HCT116 (cell line): ENCODE results near the gene CXXC5. TPM values are rescaled to one million over a fixed set of nuclear protein-coding genes. Genes with fewer than 3 reads are reported as not detected.

ENCODE experiments used
- ATAC-seq: fragments of 200-7000 bp; cut with Tn5 transposase; 2 replicates; pipeline ENCODE4 v1.9.1; 2020; ENCODE audit warnings: mild to moderate bottlenecking, moderate library complexity
- BruUV-seq: library from RNA; stranded (reverse); fragments of 400-500 nt; replicated peaks from 2 replicates; lab custom pipeline; 2021; lab: Mats Ljungman, UMichigan
- CTCF ChIA-PET: fragments of 300-600 bp; sonication (Branson Sonifier 250); formaldehyde crosslinking; loops from one replicate; lab custom pipeline; 2021; ENCODE audit warnings: antibody characterized with exemption; lab: Charles Lee
- POLR2A ChIA-PET: fragments of 300-600, 350-600 bp; sonication (Branson Sonifier 250); formaldehyde crosslinking; loops from one replicate; lab custom pipeline; 2021; ENCODE audit warnings: antibody characterized with exemption; lab: Charles Lee
- RAD21 ChIA-PET, 2 experiments: fragments of 300-600 bp; sonication (Branson Sonifier 250); formaldehyde crosslinking; loops; one replicate each; lab custom pipeline; 2023; ENCODE audit warnings: low total read pairs in 2 of 2; ENCODE audit not compliant: uncharacterized antibody in 2 of 2, unreplicated experiment in 2 of 2, low non-redundant PET in 1 of 2; lab: Charles Lee
- DNase-seq: peaks from one replicate; pipeline ENCODE4 v3.0.0-alpha.2; 2010; ENCODE audit warnings: low read depth, low spot score
- H2AFZ ChIP-seq: fragments of 200-600 bp; shearing (Covaris generic), sonication (generic); 2 replicates; pipeline ENCODE4 v1.6.1; 2017; ENCODE audit warnings: low read depth, mixed run types, mixed read lengths, antibody characterized with exemption, low read length; ENCODE audit not compliant: poor library complexity, severe bottlenecking
- H3K27ac ChIP-seq: 2 replicates; pipeline ENCODE4 v1.5.1; 2012; ENCODE audit warnings: low read depth, low read length
- H3K27me3 ChIP-seq: fragments of 200-600 bp; sonication (generic); 2 replicates; pipeline ENCODE4 v1.6.1; 2016; ENCODE audit warnings: mixed run types, low read length, mixed read lengths; ENCODE audit not compliant: insufficient read depth
- H3K36me3 ChIP-seq, 2 experiments: fragments of 200-500 bp in 1 of 2; fragments of 200-600 bp in 1 of 2; sonication (Bioruptor generic) in 1 of 2; sonication (generic) in 1 of 2; 2 replicates each; pipeline versions ENCODE4 v1.5.1 to v1.6.1; 2014 to 2016; ENCODE audit warnings: low read length in 2 of 2, inconsistent platforms in 1 of 2, mixed read lengths in 1 of 2, mixed run types in 1 of 2; ENCODE audit not compliant: insufficient read depth in 2 of 2, control insufficient read depth in 1 of 2
- H3K4me1 ChIP-seq, 2 experiments: fragments of 200-600 bp in 1 of 2; sonication (generic) in 1 of 2; 2 replicates each; pipeline versions ENCODE4 v1.5.1 to v1.6.1; 2012 to 2017; ENCODE audit warnings: low read length in 2 of 2, inconsistent platforms in 1 of 2, mild to moderate bottlenecking in 1 of 2, mixed read lengths in 1 of 2, mixed run types in 1 of 2, moderate library complexity in 1 of 2; ENCODE audit not compliant: insufficient read depth in 2 of 2, control insufficient read depth in 1 of 2
- H3K4me2 ChIP-seq: fragments of 200-600 bp; sonication (generic); 2 replicates; pipeline ENCODE4 v1.6.1; 2017; ENCODE audit warnings: mixed run types, low read length, mixed read lengths
- H3K4me3 ChIP-seq, 2 experiments: fragments of 200-600 bp in 1 of 2; sonication (generic) in 1 of 2; replicated peaks in 1 of 2; 2 replicates each; pipeline ENCODE4 v1.5.1; 2011 to 2016; ENCODE audit warnings: low read length in 2 of 2, control low read depth in 1 of 2, low read depth in 1 of 2, mild to moderate bottlenecking in 1 of 2, mixed read lengths in 1 of 2, mixed run types in 1 of 2
- H3K79me2 ChIP-seq: fragments of 200-600 bp; sonication (generic); 2 replicates; pipeline ENCODE4 v1.6.1; 2017; ENCODE audit warnings: mild to moderate bottlenecking, mixed run types, low read length, moderate library complexity, mixed read lengths; ENCODE audit not compliant: insufficient read depth
- H3K9ac ChIP-seq: fragments of 200-600 bp; sonication (generic); 2 replicates; pipeline ENCODE4 v1.6.1; 2016; ENCODE audit warnings: low read length, mixed read lengths
- H3K9me2 ChIP-seq: fragments of 200-600 bp; sonication (generic), shearing (Covaris generic); 2 replicates; pipeline ENCODE4 v1.6.1; 2017; ENCODE audit warnings: mixed run types, mild to moderate bottlenecking, moderate library complexity; ENCODE audit not compliant: insufficient read depth
- H3K9me3 ChIP-seq, 2 experiments: fragments of 200-500 bp in 1 of 2; fragments of 200-600 bp in 1 of 2; sonication (Bioruptor generic) in 1 of 2; sonication (generic) in 1 of 2; 2 replicates each; pipeline ENCODE4 v1.6.1; 2014 to 2017; ENCODE audit warnings: low read length in 2 of 2, mixed read lengths in 2 of 2, inconsistent platforms in 1 of 2, low read depth in 1 of 2, mild to moderate bottlenecking in 1 of 2, mixed run types in 1 of 2, moderate library complexity in 1 of 2; ENCODE audit not compliant: control insufficient read depth in 1 of 2, insufficient read depth in 1 of 2
- H4K20me1 ChIP-seq: fragments of 200-600 bp; sonication (generic), shearing (Covaris generic); 2 replicates; pipeline ENCODE4 v1.6.1; 2017; ENCODE audit warnings: mixed run types, mild to moderate bottlenecking, moderate library complexity; ENCODE audit not compliant: insufficient read depth
- CBX3 ChIP-seq: IDR thresholded peaks from 2 replicates; pipeline ENCODE4 v1.6.1; 2012; ENCODE audit warnings: low read depth
- CEBPB ChIP-seq: IDR thresholded peaks from 2 replicates; pipeline ENCODE4 v1.6.1; 2012; ENCODE audit warnings: low read depth
- EGR1 ChIP-seq: IDR thresholded peaks from 2 replicates; pipeline ENCODE4 v1.6.1; 2012; ENCODE audit warnings: low read depth
- ELF1 ChIP-seq: IDR thresholded peaks from 2 replicates; pipeline ENCODE4 v1.6.1; 2012; ENCODE audit warnings: low read depth, borderline replicate concordance
- EZH2 ChIP-seq: fragments of 200-600 bp; sonication (generic); IDR thresholded peaks from 2 replicates; pipeline ENCODE4 v1.6.1; 2017; ENCODE audit warnings: antibody characterized with exemption, mixed run types
- EZH2phosphoT487 ChIP-seq: fragments of 200-600 bp; IDR thresholded peaks from 2 replicates; pipeline ENCODE4 v1.6.1; 2018; ENCODE audit warnings: antibody characterized with exemption, borderline replicate concordance
- FOSL1 ChIP-seq: IDR thresholded peaks from 2 replicates; pipeline ENCODE4 v1.6.1; 2012; ENCODE audit warnings: low read depth
- JUND ChIP-seq: IDR thresholded peaks from 2 replicates; pipeline ENCODE4 v1.6.1; 2012
- POLR2A ChIP-seq: IDR thresholded peaks from 2 replicates; pipeline ENCODE4 v1.7.0; 2011; ENCODE audit warnings: borderline replicate concordance; ENCODE audit not compliant: insufficient read depth, insufficient read length; ENCODE audit errors: extremely low read depth
- RAD21 ChIP-seq: IDR thresholded peaks from 2 replicates; pipeline ENCODE4 v1.6.1; 2012; ENCODE audit warnings: low read depth, mild to moderate bottlenecking
- SIN3A ChIP-seq: IDR thresholded peaks from 2 replicates; pipeline ENCODE4 v1.6.1; 2012; ENCODE audit warnings: low read depth
- SP1 ChIP-seq: IDR thresholded peaks from 2 replicates; pipeline ENCODE4 v1.6.1; 2012; ENCODE audit warnings: low read depth
- TCF7L2 ChIP-seq: IDR thresholded peaks from 2 replicates; pipeline ENCODE4 v1.7.0; 2011; ENCODE audit warnings: borderline replicate concordance, inconsistent platforms; ENCODE audit not compliant: insufficient read depth, insufficient read length; ENCODE audit errors: extremely low read depth
- YY1 ChIP-seq: IDR thresholded peaks from 2 replicates; pipeline ENCODE4 v1.6.1; 2011; ENCODE audit warnings: low read length, low read depth, moderate library complexity, mild to moderate bottlenecking; ENCODE audit not compliant: insufficient replicate concordance; ENCODE audit errors: extremely low read depth
- ZFX ChIP-seq: fragments of 450-650 bp; IDR thresholded peaks from 2 replicates; pipeline ENCODE4 v1.6.1; 2017
- intact Hi-C: fragments of 100-400 bp; cut with micrococcal nuclease; formaldehyde crosslinking; loops from 2 replicates; pipeline ENCODE4 v1.10.0; 2022
- total RNA-seq: library from RNA; stranded (reverse); gene quantifications from one replicate; pipeline ENCODE4 v1.2.1, GENCODE V29; 2021; ENCODE audit not compliant: unreplicated experiment
- TF ChIP-seq, protein P1 (sequence below): IDR thresholded peaks from 2 replicates; pipeline ENCODE4 v1.6.1; 2012
- TF ChIP-seq, protein P2 (sequence below), 3 experiments: fragments of 200-600 bp in 1 of 3; sonication (generic) in 1 of 3; IDR thresholded peaks in 2 of 3; conservative IDR thresholded peaks in 1 of 3; 2 replicates each; pipeline ENCODE4 v1.5.1; 2012 to 2017; ENCODE audit warnings: low read depth in 2 of 3, low read length in 2 of 3, antibody characterized with exemption in 1 of 3, borderline replicate concordance in 1 of 3, control low read depth in 1 of 3, mild to moderate bottlenecking in 1 of 3, mixed read lengths in 1 of 3, mixed run types in 1 of 3, moderate library complexity in 1 of 3; ENCODE audit not compliant: insufficient read depth in 1 of 3
- TF ChIP-seq, protein P3 (sequence below): IDR thresholded peaks from 2 replicates; pipeline ENCODE4 v1.6.1; 2012; ENCODE audit warnings: low read depth
- TF ChIP-seq, protein P4 (sequence below): IDR thresholded peaks from 2 replicates; pipeline ENCODE4 v1.6.1; 2012

Gene CXXC5
- total RNA-seq, 1 experiment from 2014 or later, result 43.1 TPM

- Histone ChIP-seq H4K20me1 (peaks cover 6% of the 10 kb centered on the region; the same call in 1 of the 2 replicates), H3K27me3 (no peaks in the 10 kb centered on the region), H3K9me3 (no peaks in the 10 kb centered on the region), H3K79me2 (peaks cover 56% of the 10 kb centered on the region), H3K9me2 (no peaks in the 10 kb centered on the region), H3K4me3 (peak overlapping the region; percentile 80 to 84), H3K4me2 (peak overlapping the region; percentile 84), H3K27ac (peak overlapping the region; percentile 88), H2AFZ (no peak overlapping the region), H3K4me1 (peaks cover 52 to 63% of the 10 kb centered on the region in 2 experiments), H3K9ac (peak overlapping the region; percentile 87), H3K36me3 (no peaks in the 10 kb centered on the region)
- ChIA-PET CTCF (interaction anchor here (1.3 to 1.9 kb wide), 2 partner anchors 13 to 14 kb away, joined by 3 to 56 read pairs; no protein-coding TSS in a partner anchor), POLR2A (interaction anchor here (1.8 to 3.9 kb wide), 2 partner anchors 10 to 12 kb away, joined by 36 to 62 read pairs; no protein-coding TSS in a partner anchor), RAD21 (interaction anchor here (1.2 to 1.9 kb wide), 4 partner anchors 9 to 16 kb away, joined by 3 to 31 read pairs (median 6); no protein-coding TSS in a partner anchor)
- BruUV-seq, result no TSS peak
- TF ChIP-seq POLR2A (no peak), EZH2 (no peak), RAD21 (no peak), CEBPB (no peak), CBX3 (no peak), ZFX (no peak), EGR1 (no peak), SIN3A (no peak), FOSL1 (no peak), ELF1 (no peak), SP1 (no peak), JUND (no peak), TCF7L2 (no peak), EZH2phosphoT487 (no peak), YY1 (no peak)
- TF ChIP-seq, protein P1, sequence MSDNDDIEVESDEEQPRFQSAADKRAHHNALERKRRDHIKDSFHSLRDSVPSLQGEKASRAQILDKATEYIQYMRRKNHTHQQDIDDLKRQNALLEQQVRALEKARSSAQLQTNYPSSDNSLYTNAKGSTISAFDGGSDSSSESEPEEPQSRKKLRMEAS, result no peak
- TF ChIP-seq, protein P2, sequence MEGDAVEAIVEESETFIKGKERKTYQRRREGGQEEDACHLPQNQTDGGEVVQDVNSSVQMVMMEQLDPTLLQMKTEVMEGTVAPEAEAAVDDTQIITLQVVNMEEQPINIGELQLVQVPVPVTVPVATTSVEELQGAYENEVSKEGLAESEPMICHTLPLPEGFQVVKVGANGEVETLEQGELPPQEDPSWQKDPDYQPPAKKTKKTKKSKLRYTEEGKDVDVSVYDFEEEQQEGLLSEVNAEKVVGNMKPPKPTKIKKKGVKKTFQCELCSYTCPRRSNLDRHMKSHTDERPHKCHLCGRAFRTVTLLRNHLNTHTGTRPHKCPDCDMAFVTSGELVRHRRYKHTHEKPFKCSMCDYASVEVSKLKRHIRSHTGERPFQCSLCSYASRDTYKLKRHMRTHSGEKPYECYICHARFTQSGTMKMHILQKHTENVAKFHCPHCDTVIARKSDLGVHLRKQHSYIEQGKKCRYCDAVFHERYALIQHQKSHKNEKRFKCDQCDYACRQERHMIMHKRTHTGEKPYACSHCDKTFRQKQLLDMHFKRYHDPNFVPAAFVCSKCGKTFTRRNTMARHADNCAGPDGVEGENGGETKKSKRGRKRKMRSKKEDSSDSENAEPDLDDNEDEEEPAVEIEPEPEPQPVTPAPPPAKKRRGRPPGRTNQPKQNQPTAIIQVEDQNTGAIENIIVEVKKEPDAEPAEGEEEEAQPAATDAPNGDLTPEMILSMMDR (IDR thresholded peaks at IDR 0.05 in 2 of 3, conservative IDR thresholded peaks at IDR 0.05 in 1 of 3; ENCODE audit: borderline replicate concordance in 1 of 3, insufficient read depth in 1 of 3, low read depth in 2 of 3, low read length in 2 of 3), result no peak; a peak in 1 of 6 replicates
- TF ChIP-seq, protein P3, sequence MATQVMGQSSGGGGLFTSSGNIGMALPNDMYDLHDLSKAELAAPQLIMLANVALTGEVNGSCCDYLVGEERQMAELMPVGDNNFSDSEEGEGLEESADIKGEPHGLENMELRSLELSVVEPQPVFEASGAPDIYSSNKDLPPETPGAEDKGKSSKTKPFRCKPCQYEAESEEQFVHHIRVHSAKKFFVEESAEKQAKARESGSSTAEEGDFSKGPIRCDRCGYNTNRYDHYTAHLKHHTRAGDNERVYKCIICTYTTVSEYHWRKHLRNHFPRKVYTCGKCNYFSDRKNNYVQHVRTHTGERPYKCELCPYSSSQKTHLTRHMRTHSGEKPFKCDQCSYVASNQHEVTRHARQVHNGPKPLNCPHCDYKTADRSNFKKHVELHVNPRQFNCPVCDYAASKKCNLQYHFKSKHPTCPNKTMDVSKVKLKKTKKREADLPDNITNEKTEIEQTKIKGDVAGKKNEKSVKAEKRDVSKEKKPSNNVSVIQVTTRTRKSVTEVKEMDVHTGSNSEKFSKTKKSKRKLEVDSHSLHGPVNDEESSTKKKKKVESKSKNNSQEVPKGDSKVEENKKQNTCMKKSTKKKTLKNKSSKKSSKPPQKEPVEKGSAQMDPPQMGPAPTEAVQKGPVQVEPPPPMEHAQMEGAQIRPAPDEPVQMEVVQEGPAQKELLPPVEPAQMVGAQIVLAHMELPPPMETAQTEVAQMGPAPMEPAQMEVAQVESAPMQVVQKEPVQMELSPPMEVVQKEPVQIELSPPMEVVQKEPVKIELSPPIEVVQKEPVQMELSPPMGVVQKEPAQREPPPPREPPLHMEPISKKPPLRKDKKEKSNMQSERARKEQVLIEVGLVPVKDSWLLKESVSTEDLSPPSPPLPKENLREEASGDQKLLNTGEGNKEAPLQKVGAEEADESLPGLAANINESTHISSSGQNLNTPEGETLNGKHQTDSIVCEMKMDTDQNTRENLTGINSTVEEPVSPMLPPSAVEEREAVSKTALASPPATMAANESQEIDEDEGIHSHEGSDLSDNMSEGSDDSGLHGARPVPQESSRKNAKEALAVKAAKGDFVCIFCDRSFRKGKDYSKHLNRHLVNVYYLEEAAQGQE, result no peak
- TF ChIP-seq, protein P4, sequence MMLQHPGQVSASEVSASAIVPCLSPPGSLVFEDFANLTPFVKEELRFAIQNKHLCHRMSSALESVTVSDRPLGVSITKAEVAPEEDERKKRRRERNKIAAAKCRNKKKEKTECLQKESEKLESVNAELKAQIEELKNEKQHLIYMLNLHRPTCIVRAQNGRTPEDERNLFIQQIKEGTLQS, result no peak
- no peak for DNase-seq
- intact Hi-C loops, result no loop called here
- ATAC-seq, result peak; percentile 12
These were observed 1.2 kb downstream of the CXXC5 start for GRCh38 chr5:139649082-139649991.
